Activated T-cell treated with anti-CD3 and anti-CD28 coated beads, Interleukin-2, amount 50 U/mL, for 72 hours (primary cell): ENCODE data around the gene COL21A1. TPM values are rescaled to one million over a fixed set of nuclear protein-coding genes. Genes with fewer than 3 reads are reported as not detected.

Source experiments
- ATAC-seq, 2 donors: fragments of 150-1000 bp; cut with Tn5 transposase; replicated peaks in 1 of 2; 2 replicates each; pipeline ENCODE4 v1.10.0; 2021; ENCODE audit warnings: moderate library complexity in 2 of 2, mild to moderate bottlenecking in 1 of 2
- DNase-seq, 2 donors: peaks; one replicate each; pipeline ENCODE4 v3.0.0; 2021 to 2022; ENCODE audit warnings: mixed read lengths in 1 of 2
- H3K27ac Mint-ChIP-seq: one replicate; pipeline ENCODE4 v1.8.0; 2022; ENCODE audit warnings: mild to moderate bottlenecking, moderate library complexity, mixed read lengths
- H3K27me3 Mint-ChIP-seq: one replicate; pipeline ENCODE4 v1.8.0; 2022; ENCODE audit warnings: low read depth, mixed read lengths
- H3K36me3 Mint-ChIP-seq, 2 donors: one replicate each; pipeline ENCODE4 v1.8.0; 2022; ENCODE audit warnings: mixed read lengths in 2 of 2, mild to moderate bottlenecking in 1 of 2; ENCODE audit not compliant: insufficient read depth in 2 of 2
- H3K4me1 Mint-ChIP-seq: one replicate; pipeline ENCODE4 v1.8.0; 2022; ENCODE audit warnings: low read depth, mixed read lengths
- H3K4me3 Mint-ChIP-seq, 2 donors: one replicate each; pipeline ENCODE4 v1.8.0; 2022; ENCODE audit warnings: mild to moderate bottlenecking in 2 of 2, mixed read lengths in 2 of 2, moderate library complexity in 2 of 2
- H3K9me3 Mint-ChIP-seq, 2 donors: one replicate each; pipeline ENCODE4 v1.8.0; 2022; ENCODE audit warnings: mixed read lengths in 2 of 2
- total RNA-seq, 2 donors: library from RNA; stranded (reverse); gene quantifications; one replicate each; pipeline ENCODE4 v1.2.3, GENCODE V29; 2022

COL21A1 gene
- total RNA-seq, 2 donors from 2014 or later, result not detected

- no peak overlapping the region for H3K4me3 Mint-ChIP-seq
- H3K36me3 Mint-ChIP-seq, result peaks cover 0 to 2% of the 10 kb centered on the region in 2 donors
- no peaks in the 10 kb centered on the region for H3K27me3 Mint-ChIP-seq
- H3K9me3 Mint-ChIP-seq, result peaks cover 8 to 9% of the 10 kb centered on the region in 2 donors
- no peak for ATAC-seq
- H3K4me1 Mint-ChIP-seq, result no peaks in the 10 kb centered on the region
- no peak overlapping the region for H3K27ac Mint-ChIP-seq
- no peak for DNase-seq
Measured at GRCh38 chr6:56155634-56156141, 91.7 kb downstream of the COL21A1 start.

GRCh38 chr6:56154076-56154475 lies 93.3 kb downstream of the COL21A1 start:
- Mint-ChIP-seq H3K27me3 (no peaks in the 10 kb centered on the region), H3K9me3 (peaks cover 9 to 14% of the 10 kb centered on the region in 2 donors), H3K4me3 (no peak overlapping the region), H3K27ac (no peak overlapping the region), H3K36me3 (peaks cover 0 to 2% of the 10 kb centered on the region in 2 donors), H3K4me1 (no peaks in the 10 kb centered on the region)
- DNase-seq (no peak), ATAC-seq (no peak)

- Mint-ChIP-seq H3K4me1 (no peaks in the 10 kb centered on the region), H3K36me3 (peaks cover 0 to 2% of the 10 kb centered on the region in 2 donors), H3K4me3 (no peak overlapping the region), H3K27ac (no peak overlapping the region), H3K27me3 (no peaks in the 10 kb centered on the region), H3K9me3 (peaks cover 11 to 14% of the 10 kb centered on the region in 2 donors)
- ATAC-seq, result no peak
- no peak for DNase-seq
Measured at GRCh38 chr6:56152611-56153010, 94.8 kb downstream of the COL21A1 start.

DNA sequence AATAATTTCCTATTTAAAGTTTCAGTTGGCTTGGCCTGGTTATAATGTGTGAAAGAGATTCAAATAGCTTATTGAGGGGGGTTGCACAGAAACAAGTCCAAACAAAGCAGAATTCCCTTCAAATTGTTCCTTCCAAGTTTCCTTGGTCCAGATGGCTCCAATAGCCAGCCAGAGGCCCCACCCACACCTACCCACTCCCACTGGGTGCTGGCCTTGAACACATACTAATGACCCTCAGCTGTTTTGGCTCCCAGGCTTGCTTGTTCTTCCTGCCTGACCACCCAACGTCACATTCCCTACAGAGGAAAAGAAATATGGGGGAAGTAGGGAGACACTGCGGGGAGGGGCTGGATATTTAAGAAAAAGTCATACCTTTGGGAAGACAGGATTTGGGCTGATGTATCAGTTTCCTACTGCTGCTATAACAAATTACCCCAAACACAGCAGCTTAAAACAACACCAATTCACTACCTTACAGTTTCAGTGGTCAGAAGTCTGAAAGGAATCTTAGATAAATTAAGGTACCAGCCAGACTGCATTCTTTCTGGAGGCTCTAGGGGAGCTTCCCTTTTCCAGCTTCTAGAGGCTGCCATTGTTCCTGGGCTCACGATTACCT lies 95.7 kb downstream of the COL21A1 start:
- Mint-ChIP-seq H3K27me3 (no peaks in the 10 kb centered on the region), H3K27ac (no peak overlapping the region), H3K4me1 (no peaks in the 10 kb centered on the region), H3K9me3 (peaks cover 11 to 14% of the 10 kb centered on the region in 2 donors), H3K4me3 (no peak overlapping the region), H3K36me3 (peaks cover 0 to 2% of the 10 kb centered on the region in 2 donors)
- DNase-seq, result no peak
- ATAC-seq, result no peak

DNA sequence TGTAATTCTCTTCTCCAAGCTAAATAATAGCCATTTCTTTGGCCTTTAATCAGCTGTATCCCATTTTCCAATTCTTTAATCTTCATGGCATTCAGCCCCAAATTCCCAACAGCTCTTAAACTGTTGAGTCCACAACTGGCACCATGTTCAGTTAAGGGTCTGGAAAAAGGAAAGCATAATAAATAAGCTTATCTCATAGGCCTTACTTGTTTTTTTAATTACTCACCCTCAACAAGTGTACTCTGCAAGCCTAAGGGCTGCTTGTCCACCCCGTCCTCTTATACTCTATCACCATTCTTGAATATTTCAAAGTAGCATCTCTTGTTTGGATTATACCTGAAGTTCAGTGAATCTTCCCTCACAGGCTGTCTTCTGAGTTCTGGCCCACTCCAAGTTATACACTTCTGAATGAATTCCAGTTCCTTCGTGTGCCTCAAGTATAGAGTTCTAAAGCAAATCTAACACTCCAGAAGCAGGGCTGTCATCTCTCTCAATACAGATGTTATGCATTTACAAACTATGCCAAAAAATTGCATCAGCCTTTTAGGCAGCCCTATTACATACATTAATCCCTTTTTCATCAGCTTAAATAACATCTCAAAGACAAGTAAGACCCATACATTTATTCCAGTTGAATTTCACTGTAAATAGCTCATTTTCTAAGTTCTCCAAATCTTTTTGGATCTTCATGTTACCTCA lies 98.7 kb downstream of the COL21A1 start:
- no peaks in the 10 kb centered on the region for H3K27me3 Mint-ChIP-seq
- no peaks in the 10 kb centered on the region for H3K36me3 Mint-ChIP-seq
- no peak overlapping the region for H3K27ac Mint-ChIP-seq
- no peak overlapping the region for H3K4me3 Mint-ChIP-seq
- ATAC-seq (no peak), DNase-seq (no peak)
- peaks cover 8% of the 10 kb centered on the region in 2 donors for H3K9me3 Mint-ChIP-seq
- H3K4me1 Mint-ChIP-seq, result no peaks in the 10 kb centered on the region

- no peak for ATAC-seq
- no peak overlapping the region for H3K27ac Mint-ChIP-seq
- H3K27me3 Mint-ChIP-seq, result no peaks in the 10 kb centered on the region
Measured at GRCh38 chr6:56147766-56148165, 99.6 kb downstream of the COL21A1 start.

GRCh38 chr6:56146086-56146485 lies 101.3 kb downstream of the COL21A1 start:
- Mint-ChIP-seq H3K27me3 (no peaks in the 10 kb centered on the region), H3K4me1 (no peaks in the 10 kb centered on the region)

More at GRCh38 chr6:56147766-56148165, 99.6 kb downstream of the COL21A1 start:
- Mint-ChIP-seq H3K4me1 (no peaks in the 10 kb centered on the region), H3K36me3 (no peaks in the 10 kb centered on the region), H3K4me3 (no peak overlapping the region), H3K9me3 (peaks cover 8 to 11% of the 10 kb centered on the region in 2 donors)
- no peak for DNase-seq

GRCh38 chr6:56145616-56146015 lies 101.8 kb downstream of the COL21A1 start:
- Mint-ChIP-seq H3K9me3 (peaks cover 8 to 11% of the 10 kb centered on the region in 2 donors), H3K4me1 (no peaks in the 10 kb centered on the region), H3K36me3 (no peaks in the 10 kb centered on the region), H3K27me3 (no peaks in the 10 kb centered on the region), H3K27ac (no peak overlapping the region), H3K4me3 (no peak overlapping the region)
- ATAC-seq (no peak), DNase-seq (no peak)

More at GRCh38 chr6:56146086-56146485, 101.3 kb downstream of the COL21A1 start:
- no peak for ATAC-seq
- Mint-ChIP-seq H3K27ac (no peak overlapping the region), H3K36me3 (no peaks in the 10 kb centered on the region), H3K9me3 (peaks cover 8 to 11% of the 10 kb centered on the region in 2 donors), H3K4me3 (no peak overlapping the region)
- DNase-seq, result no peak

GRCh38 chr6:56144538-56145324 lies 102.6 kb downstream of the COL21A1 start:
- Mint-ChIP-seq H3K9me3 (peaks cover 8 to 9% of the 10 kb centered on the region in 2 donors), H3K27ac (no peak overlapping the region), H3K36me3 (no peaks in the 10 kb centered on the region), H3K27me3 (no peaks in the 10 kb centered on the region), H3K4me3 (no peak overlapping the region), H3K4me1 (no peaks in the 10 kb centered on the region)
- ATAC-seq (no peak), DNase-seq (no peak)

DNA sequence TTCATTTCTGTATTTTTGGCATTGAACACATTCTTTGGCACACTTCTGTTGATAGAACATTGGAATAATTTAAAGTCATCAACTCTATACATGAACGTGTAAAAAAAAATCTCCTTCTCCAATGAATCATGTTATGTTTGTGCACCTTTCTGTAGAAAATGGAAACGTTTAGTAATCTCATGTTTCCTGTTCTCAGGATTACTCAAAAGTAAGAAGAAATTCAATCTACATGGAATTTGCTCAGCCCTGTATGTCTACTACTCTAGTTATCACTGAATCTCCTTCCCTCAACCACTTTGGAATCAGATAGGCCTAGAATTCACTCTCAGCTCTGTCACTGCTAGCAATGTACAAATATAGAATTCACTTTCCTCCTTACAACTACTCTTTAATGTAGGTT lies 103.6 kb downstream of the COL21A1 start:
- Mint-ChIP-seq H3K27ac (no peak overlapping the region), H3K4me3 (no peak overlapping the region), H3K36me3 (no peaks in the 10 kb centered on the region), H3K9me3 (peaks cover 6 to 7% of the 10 kb centered on the region in 2 donors), H3K4me1 (no peaks in the 10 kb centered on the region), H3K27me3 (no peaks in the 10 kb centered on the region)
- DNase-seq, result no peak
- no peak for ATAC-seq

GRCh38 chr6:56140090-56140489 lies 107.3 kb downstream of the COL21A1 start:
- Mint-ChIP-seq H3K4me1 (no peaks in the 10 kb centered on the region), H3K27me3 (no peaks in the 10 kb centered on the region), H3K36me3 (no peaks in the 10 kb centered on the region), H3K4me3 (no peak overlapping the region), H3K27ac (no peak overlapping the region), H3K9me3 (peaks cover 3 to 16% of the 10 kb centered on the region in 2 donors)
- no peak for ATAC-seq
- DNase-seq, result no peak

- Mint-ChIP-seq H3K9me3 (peaks cover 4 to 9% of the 10 kb centered on the region in 2 donors), H3K36me3 (no peaks in the 10 kb centered on the region), H3K27me3 (no peaks in the 10 kb centered on the region), H3K4me3 (no peak overlapping the region), H3K27ac (no peak overlapping the region), H3K4me1 (no peaks in the 10 kb centered on the region)
- DNase-seq (no peak), ATAC-seq (no peak)
Measured at GRCh38 chr6:56115715-56116114, 131.7 kb downstream of the COL21A1 start.

DNA sequence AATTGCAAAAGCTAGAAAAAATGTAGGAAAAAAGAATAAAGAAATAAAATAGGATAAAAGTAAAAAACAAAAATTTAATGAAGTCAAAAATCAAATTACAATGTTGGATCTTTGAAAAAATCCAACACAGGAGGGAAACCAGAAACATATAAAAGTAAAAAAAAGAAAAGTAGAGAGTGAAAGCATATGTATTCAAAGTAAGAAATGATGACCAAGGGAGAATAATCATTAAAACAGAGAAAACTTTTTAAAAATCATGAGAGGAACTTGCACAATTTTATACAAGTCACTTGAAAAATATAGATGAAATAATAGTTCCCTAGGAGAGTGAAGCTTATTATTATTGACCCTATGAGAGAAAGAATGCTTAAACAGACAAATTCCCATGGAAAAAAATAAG lies 138.2 kb downstream of the COL21A1 start:
- H3K9me3 Mint-ChIP-seq, result peaks cover 0 to 4% of the 10 kb centered on the region in 2 donors
- no peaks in the 10 kb centered on the region for H3K27me3 Mint-ChIP-seq
- H3K4me3 Mint-ChIP-seq, result no peak overlapping the region
- no peaks in the 10 kb centered on the region for H3K4me1 Mint-ChIP-seq
- ATAC-seq (no peak), DNase-seq (no peak)
- H3K27ac Mint-ChIP-seq, result no peak overlapping the region
- peaks cover 0 to 2% of the 10 kb centered on the region in 2 donors for H3K36me3 Mint-ChIP-seq
